Brain microvascular endothelial cell (primary cell): ENCODE measurements around the gene TRIM58.

ENCODE experiments used
- DNase-seq: peaks from one replicate; pipeline ENCODE4 v3.0.0-alpha.2; 2020
- H3K27ac ChIP-seq: fragments of 250-450 bp; sonication (Bioruptor Pico); 2 replicates; pipeline ENCODE4 v1.5.1; 2020; ENCODE audit warnings: mild to moderate bottlenecking, moderate library complexity
- H3K27me3 ChIP-seq: fragments of 250-450 bp; sonication (Bioruptor Pico); replicated peaks from 2 replicates; pipeline ENCODE4 v1.5.1; 2020; ENCODE audit warnings: mild to moderate bottlenecking
- H3K36me3 ChIP-seq: fragments of 250-450 bp; sonication (Bioruptor Pico); replicated peaks from 2 replicates; pipeline ENCODE4 v1.5.1; 2020; ENCODE audit warnings: mild to moderate bottlenecking
- H3K4me3 ChIP-seq: 2 replicates; pipeline ENCODE4 v1.5.1; 2011; ENCODE audit warnings: low read depth, mild to moderate bottlenecking, control low read depth, low read length, moderate library complexity
- CTCF ChIP-seq: IDR thresholded peaks from 2 replicates; pipeline ENCODE4 v1.5.1; 2011; ENCODE audit warnings: low read depth, mild to moderate bottlenecking, moderate library complexity, low read length, control low read depth, inconsistent platforms; ENCODE audit errors: missing control alignments
- in situ Hi-C: cut with HindIII; loops from 2 replicates; pipeline ENCODE4 v1.10.0; 2017; ENCODE audit warnings: low sequenced_read_pairs, low pct_ligation_motif_present

Gene TRIM58

GRCh38 chr1:247845693-247846017 lies 11.3 kb upstream of the TRIM58 start:
- H3K27ac ChIP-seq, result no peak overlapping the region
- in situ Hi-C loops, result no loop called here
- H3K27me3 ChIP-seq, result no peaks in the 10 kb centered on the region
- no peaks in the 10 kb centered on the region for H3K36me3 ChIP-seq
- no peak overlapping the region for H3K4me3 ChIP-seq
- DNase-seq, result no peak
- TF ChIP-seq CTCF, result no peak

- Histone ChIP-seq H3K27ac (no peak overlapping the region), H3K27me3 (no peaks in the 10 kb centered on the region), H3K36me3 (no peaks in the 10 kb centered on the region), H3K4me3 (no peak overlapping the region)
- TF ChIP-seq CTCF, result no peak
- in situ Hi-C loops, result no loop called here
- no peak for DNase-seq
These were observed 8.6 kb upstream of the TRIM58 start for GRCh38 chr1:247848346-247848745.

- no peak for TF ChIP-seq CTCF
- DNase-seq, result no peak
- no peak overlapping the region for H3K4me3 ChIP-seq
- H3K36me3 ChIP-seq, result no peaks in the 10 kb centered on the region
- in situ Hi-C loops, result no loop called here
- no peaks in the 10 kb centered on the region for H3K27me3 ChIP-seq
- H3K27ac ChIP-seq, result no peak overlapping the region
These were observed 7.4 kb upstream of the TRIM58 start for GRCh38 chr1:247849616-247850015.

DNA sequence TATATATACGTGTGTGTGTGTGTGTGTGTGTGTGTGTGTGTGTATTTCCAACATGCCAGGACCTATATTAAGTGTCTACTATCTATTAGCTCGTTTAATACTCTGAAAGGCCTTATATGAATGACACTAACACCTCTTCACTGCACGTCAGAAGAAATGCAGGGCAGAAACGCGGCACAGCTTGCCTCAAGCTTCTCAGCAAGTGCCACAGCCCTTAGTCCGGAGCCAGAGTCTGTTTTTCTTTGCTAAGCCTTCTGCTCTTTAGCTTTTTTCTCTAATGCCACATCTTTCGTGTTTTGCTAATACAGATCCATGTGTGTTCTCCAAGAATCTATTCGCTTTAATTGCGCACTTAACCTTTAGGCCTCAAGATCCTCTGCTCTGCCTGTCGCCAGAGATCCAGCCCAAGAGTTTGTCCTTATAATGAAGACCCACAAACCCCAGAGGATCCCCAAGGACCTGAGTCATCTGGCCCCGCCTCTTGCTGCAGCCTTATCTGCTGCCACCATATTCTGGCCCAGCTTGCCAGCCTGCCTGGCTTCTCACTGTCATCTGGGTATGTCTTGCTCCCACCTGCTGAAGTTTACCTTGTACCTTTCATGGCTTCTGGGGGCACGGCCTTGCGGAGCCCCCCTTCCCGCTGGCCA lies 2.0 kb upstream of the TRIM58 start:
- H3K4me3 ChIP-seq, result no peak overlapping the region
- H3K36me3 ChIP-seq, result no peaks in the 10 kb centered on the region
- no peak overlapping the region for H3K27ac ChIP-seq
- no peaks in the 10 kb centered on the region for H3K27me3 ChIP-seq
- no peak for TF ChIP-seq CTCF
- no peak for DNase-seq
- in situ Hi-C loops, result no loop called here

DNA sequence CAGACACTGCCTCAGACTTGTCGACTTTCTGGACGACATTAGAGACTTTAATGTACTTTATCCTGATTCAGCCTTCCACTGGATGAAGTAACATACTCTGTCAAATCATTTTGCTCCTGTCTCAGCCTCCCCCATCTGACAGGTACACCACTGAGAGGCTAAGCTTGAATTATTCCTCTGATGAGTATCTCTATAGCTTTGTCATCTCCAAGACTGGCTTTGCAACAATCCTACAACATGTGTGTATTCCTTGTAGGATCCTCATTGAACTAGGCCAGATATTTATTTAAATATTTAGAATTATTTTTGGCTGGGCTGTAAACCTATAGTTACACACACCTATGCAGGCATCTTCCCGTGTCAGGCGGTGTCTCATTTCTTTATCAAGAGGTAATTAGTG lies 1.1 kb upstream of the TRIM58 start:
- TF ChIP-seq CTCF, result no peak
- H3K36me3 ChIP-seq, result no peaks in the 10 kb centered on the region
- DNase-seq, result no peak
- no peak overlapping the region for H3K27ac ChIP-seq
- no peak overlapping the region for H3K4me3 ChIP-seq
- H3K27me3 ChIP-seq, result no peaks in the 10 kb centered on the region
- in situ Hi-C loops, result no loop called here

- Histone ChIP-seq H3K4me3 (peak overlapping the region; percentile 57), H3K27ac (no peak overlapping the region), H3K36me3 (no peaks in the 10 kb centered on the region), H3K27me3 (no peaks in the 10 kb centered on the region)
- no peak for DNase-seq
- no peak for TF ChIP-seq CTCF
- in situ Hi-C loops, result no loop called here
These were observed 1.1 kb downstream of the TRIM58 start for GRCh38 chr1:247857985-247858619.
